ENCODE data around the gene ZNF784. TPM values are rescaled to one million over a fixed set of nuclear protein-coding genes. Genes with fewer than 3 reads are reported as not detected.

The ZNF784 gene
- total and polyA plus RNA-seq, 7 experiments from 2014 or later: 0.65 to 17.1 (median 8.3) TPM

- H3K27me3 Mint-ChIP-seq: no peaks in the 10 kb centered on the region
- intact Hi-C loops (cut with micrococcal nuclease): loop anchor here (5.0 to 10.0 kb wide), 3 partner anchors 655 to 1793 kb away; partner anchors contain the start of genes MYADM (in 1 of the 2) and ZSCAN5A (in 1 of the 2)
- ChIA-PET CTCF (interaction anchor here (0.5 kb wide), 1 partner anchor 1357 kb away, joined by 5 read pairs; no protein-coding TSS in a partner anchor), POLR2A (no interaction called here)
- H3K9me3 ChIP-seq (ENCODE audit: control insufficient read depth in 2 of 3, low read length in 3 of 3): no peaks in the 10 kb centered on the region
- H3K9me3 Mint-ChIP-seq: no peaks in the 10 kb centered on the region
- peak overlapping the region in 6 of 9 donors; percentile 19 to 90 (median 54) for H3K27ac Mint-ChIP-seq
- DNase-seq (no peak), ATAC-seq (no peak)
- peak overlapping the region in 6 of 10 donors; percentile 47 to 83 (median 60) for H3K4me3 Mint-ChIP-seq
- H3K4me3 ChIP-seq (ENCODE audit: low read length): no peak overlapping the region
- H3K36me3 Mint-ChIP-seq: peaks cover 12 to 32% (median 23%) of the 10 kb centered on the region in 5 donors
- H3K27me3 ChIP-seq (ENCODE audit: control insufficient read depth in 2 of 2, insufficient read depth in 2 of 2, low read length in 2 of 2): no peaks in the 10 kb centered on the region
- H3K4me1 Mint-ChIP-seq: peaks cover 36 to 79% (median 57%) of the 10 kb centered on the region in 7 donors
- H3K36me3 ChIP-seq (ENCODE audit: control insufficient read depth in 2 of 3, insufficient read depth in 3 of 3, low read length in 3 of 3): peaks cover 40 to 73% (median 53%) of the 10 kb centered on the region in 3 experiments
- H3K4me1 ChIP-seq (ENCODE audit: control insufficient read depth in 2 of 2, insufficient read depth in 2 of 2, low read length in 2 of 2): peaks cover 31 to 48% of the 10 kb centered on the region in 2 donors
- H3K27ac ChIP-seq (ENCODE audit: low read depth, low read length): peak overlapping the region; percentile 52
Measured at GRCh38 chr19:55659822-55660221, 35.5 kb upstream of the ZNF784 start.

GRCh38 chr19:55658846-55659459 is 34.6 kb upstream of the ZNF784 start:
- Mint-ChIP-seq H3K27me3 (no peaks in the 10 kb centered on the region), H3K4me1 (peaks cover 38 to 74% (median 51%) of the 10 kb centered on the region in 7 donors), H3K36me3 (peaks cover 12 to 32% (median 23%) of the 10 kb centered on the region in 5 donors), H3K9me3 (peaks cover 0 to 6% (median 0%) of the 10 kb centered on the region in 11 donors), H3K4me3 (peak overlapping the region in 6 of 10 donors; percentile 8 to 99 (median 68)), H3K27ac (peak overlapping the region in 5 of 9 donors; percentile 19 to 90 (median 52))
- ATAC-seq (no peak), DNase-seq (no peak)
- intact Hi-C loops (cut with micrococcal nuclease): loop anchor here (5.0 to 10.0 kb wide), 3 partner anchors 656 to 1792 kb away; partner anchors contain the start of genes MYADM (in 1 of the 2) and ZSCAN5A (in 1 of the 2)
- ChIA-PET POLR2A (interaction anchor here (1.3 kb wide), 2 partner anchors 32 to 1458 kb away, joined by 3 to 5 read pairs; no protein-coding TSS in a partner anchor), CTCF (no interaction called here)
- H3K9me3 ChIP-seq (ENCODE audit: control insufficient read depth in 2 of 3, low read length in 3 of 3): no peaks in the 10 kb centered on the region
- H3K27ac ChIP-seq (ENCODE audit: low read depth, low read length): peak overlapping the region; percentile 56
- H3K27me3 ChIP-seq (ENCODE audit: control insufficient read depth in 2 of 2, insufficient read depth in 2 of 2, low read length in 2 of 2): no peaks in the 10 kb centered on the region
- no peak overlapping the region for H3K4me3 ChIP-seq (ENCODE audit: low read length)
- peaks cover 36 to 64% (median 48%) of the 10 kb centered on the region in 3 experiments for H3K36me3 ChIP-seq (ENCODE audit: control insufficient read depth in 2 of 3, insufficient read depth in 3 of 3, low read length in 3 of 3)
- H3K4me1 ChIP-seq (ENCODE audit: control insufficient read depth in 2 of 2, insufficient read depth in 2 of 2, low read length in 2 of 2): peaks cover 31 to 48% of the 10 kb centered on the region in 2 donors

GRCh38 chr19:55656988-55657747 is 32.8 kb upstream of the ZNF784 start:
- Histone ChIP-seq H3K9me3 (ENCODE audit: control insufficient read depth in 2 of 3, low read length in 3 of 3) (no peaks in the 10 kb centered on the region), H3K27me3 (ENCODE audit: control insufficient read depth in 2 of 2, insufficient read depth in 2 of 2, low read length in 2 of 2) (no peaks in the 10 kb centered on the region), H3K4me3 (ENCODE audit: low read length) (peak overlapping the region; percentile 96), H3K4me1 (ENCODE audit: control insufficient read depth in 2 of 2, insufficient read depth in 2 of 2, low read length in 2 of 2) (peaks cover 31 to 48% of the 10 kb centered on the region in 2 donors), H3K36me3 (ENCODE audit: control insufficient read depth in 2 of 3, insufficient read depth in 3 of 3, low read length in 3 of 3) (peaks cover 19 to 46% (median 33%) of the 10 kb centered on the region in 3 experiments), H3K27ac (ENCODE audit: low read depth, low read length) (peak overlapping the region; percentile 99)
- Mint-ChIP-seq H3K27ac (peak overlapping the region; percentile 38 to 100 (median 62)), H3K4me3 (peak overlapping the region; percentile 73 to 99 (median 94)), H3K36me3 (peaks cover 4 to 23% (median 14%) of the 10 kb centered on the region in 5 donors), H3K4me1 (peaks cover 35 to 59% (median 42%) of the 10 kb centered on the region in 7 donors), H3K9me3 (peaks cover 0 to 10% (median 0%) of the 10 kb centered on the region in 11 donors), H3K27me3 (peaks cover 0 to 2% (median 0%) of the 10 kb centered on the region in 5 donors)
- ATAC-seq (no peak), DNase-seq (no peak)
- intact Hi-C loops (cut with micrococcal nuclease): loop anchor here (5.0 to 10.0 kb wide), 3 partner anchors 658 to 1790 kb away; partner anchors contain the start of genes MYADM (in 1 of the 2) and ZSCAN5A (in 1 of the 2)
- ChIA-PET POLR2A (interaction anchor here (0.6 to 1.8 kb wide), 7 partner anchors 11 to 1459 kb away, joined by 3 to 5 read pairs (median 5); partner anchors contain the start of gene ZNF784), CTCF (interaction anchor here (1.4 to 2.4 kb wide), 2 partner anchors 14 to 16 kb away, joined by 5 to 7 read pairs; no protein-coding TSS in a partner anchor)

GRCh38 chr19:55656552-55656951 is 32.2 kb upstream of the ZNF784 start:
- H3K27ac Mint-ChIP-seq: peak overlapping the region; percentile 13 to 100 (median 99)
- peaks cover 17 to 40% (median 27%) of the 10 kb centered on the region in 3 experiments for H3K36me3 ChIP-seq (ENCODE audit: control insufficient read depth in 2 of 3, insufficient read depth in 3 of 3, low read length in 3 of 3)
- H3K4me3 ChIP-seq (ENCODE audit: low read length): peak overlapping the region; percentile 96
- intact Hi-C loops (cut with micrococcal nuclease): loop anchor here (5.0 to 10.0 kb wide), 3 partner anchors 658 to 1789 kb away; partner anchors contain the start of genes MYADM (in 1 of the 2) and ZSCAN5A (in 1 of the 2)
- H3K4me1 Mint-ChIP-seq: peaks cover 29 to 53% (median 38%) of the 10 kb centered on the region in 7 donors
- H3K9me3 ChIP-seq (ENCODE audit: control insufficient read depth in 2 of 3, low read length in 3 of 3): no peaks in the 10 kb centered on the region
- no peak for DNase-seq
- no peak for ATAC-seq
- peaks cover 31 to 44% of the 10 kb centered on the region in 2 donors for H3K4me1 ChIP-seq (ENCODE audit: control insufficient read depth in 2 of 2, insufficient read depth in 2 of 2, low read length in 2 of 2)
- peaks cover 0 to 10% (median 0%) of the 10 kb centered on the region in 11 donors for H3K9me3 Mint-ChIP-seq
- H3K27me3 ChIP-seq (ENCODE audit: control insufficient read depth in 2 of 2, insufficient read depth in 2 of 2, low read length in 2 of 2): no peaks in the 10 kb centered on the region
- H3K36me3 Mint-ChIP-seq: peaks cover 0 to 18% (median 9%) of the 10 kb centered on the region in 5 donors
- H3K4me3 Mint-ChIP-seq: peak overlapping the region; percentile 83 to 99 (median 96)
- CTCF ChIA-PET: interaction anchor here (0.7 to 2.4 kb wide), 3 partner anchors 15 to 30 kb away, joined by 3 to 7 read pairs (median 5); no protein-coding TSS in a partner anchor
- peak overlapping the region; percentile 99 for H3K27ac ChIP-seq (ENCODE audit: low read depth, low read length)
- POLR2A ChIA-PET: interaction anchor here (0.6 to 1.8 kb wide), 7 partner anchors 9 to 179 kb away, joined by 3 to 5 read pairs (median 4); partner anchors contain the start of genes CCDC106 and ZNF784
- peaks cover 0 to 2% (median 0%) of the 10 kb centered on the region in 5 donors for H3K27me3 Mint-ChIP-seq

GRCh38 chr19:55655648-55656040 is 31.3 kb upstream of the ZNF784 start:
- peaks cover 31 to 43% of the 10 kb centered on the region in 2 donors for H3K4me1 ChIP-seq (ENCODE audit: control insufficient read depth in 2 of 2, insufficient read depth in 2 of 2, low read length in 2 of 2)
- peak overlapping the region; percentile 96 for H3K4me3 ChIP-seq (ENCODE audit: low read length)
- ATAC-seq (no peak), DNase-seq (no peak)
- peak overlapping the region; percentile 99 for H3K27ac ChIP-seq (ENCODE audit: low read depth, low read length)
- no peaks in the 10 kb centered on the region for H3K9me3 ChIP-seq (ENCODE audit: control insufficient read depth in 2 of 3, low read length in 3 of 3)
- peak overlapping the region; percentile 83 to 99 (median 96) for H3K4me3 Mint-ChIP-seq
- intact Hi-C loops (cut with micrococcal nuclease): loop anchor here (1.0 to 10.0 kb wide), 6 partner anchors 20 to 1788 kb away; partner anchors contain the start of genes EPN1 (in 2 of the 2), KMT5C (in 1 of the 2), MYADM (in 1 of the 2) and ZNF784 (in 1 of the 2)
- peaks cover 8 to 31% (median 18%) of the 10 kb centered on the region in 3 experiments for H3K36me3 ChIP-seq (ENCODE audit: control insufficient read depth in 2 of 3, insufficient read depth in 3 of 3, low read length in 3 of 3)
- ChIA-PET POLR2A (interaction anchor here (0.8 to 1.8 kb wide), 5 partner anchors 12 to 178 kb away, joined by 3 to 5 read pairs (median 4); partner anchors contain the start of gene ZNF784), CTCF (interaction anchor here (0.7 kb wide), 1 partner anchor 29 kb away, joined by 3 read pairs; no protein-coding TSS in a partner anchor)
- no peaks in the 10 kb centered on the region for H3K27me3 ChIP-seq (ENCODE audit: control insufficient read depth in 2 of 2, insufficient read depth in 2 of 2, low read length in 2 of 2)
- H3K4me1 Mint-ChIP-seq: peaks cover 33 to 51% (median 38%) of the 10 kb centered on the region in 7 donors
- H3K9me3 Mint-ChIP-seq: peaks cover 0 to 10% (median 0%) of the 10 kb centered on the region in 11 donors
- peaks cover 0 to 2% (median 0%) of the 10 kb centered on the region in 5 donors for H3K27me3 Mint-ChIP-seq
- H3K36me3 Mint-ChIP-seq: peaks cover 0 to 15% (median 9%) of the 10 kb centered on the region in 5 donors
- H3K27ac Mint-ChIP-seq: peak overlapping the region; percentile 95 to 100 (median 99)

Data from naive thymus-derived CD4-positive, alpha-beta T cell (primary cell).